ENCODE data around the gene DRC1.

DRC1 gene

DNA sequence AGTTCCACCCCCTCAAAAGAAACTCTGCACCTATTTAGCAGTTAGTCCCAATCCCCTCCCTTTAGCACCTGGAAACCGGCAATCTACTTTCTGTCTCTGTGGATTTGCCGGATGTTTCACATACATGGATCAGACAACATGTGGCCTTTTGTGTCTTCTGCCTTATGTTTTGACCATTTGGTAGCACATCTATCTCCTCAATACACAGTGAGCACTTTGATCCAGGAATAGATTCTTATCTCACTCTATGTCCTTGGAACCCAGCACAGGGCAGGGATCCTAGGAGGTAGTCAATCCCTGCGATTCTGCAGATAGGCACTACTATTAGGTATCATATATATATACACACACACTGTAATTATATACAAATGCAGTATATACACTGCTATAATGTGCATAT lies 80.0 kb downstream of the DRC1 start:
- TF ChIP-seq, protein P1, sequence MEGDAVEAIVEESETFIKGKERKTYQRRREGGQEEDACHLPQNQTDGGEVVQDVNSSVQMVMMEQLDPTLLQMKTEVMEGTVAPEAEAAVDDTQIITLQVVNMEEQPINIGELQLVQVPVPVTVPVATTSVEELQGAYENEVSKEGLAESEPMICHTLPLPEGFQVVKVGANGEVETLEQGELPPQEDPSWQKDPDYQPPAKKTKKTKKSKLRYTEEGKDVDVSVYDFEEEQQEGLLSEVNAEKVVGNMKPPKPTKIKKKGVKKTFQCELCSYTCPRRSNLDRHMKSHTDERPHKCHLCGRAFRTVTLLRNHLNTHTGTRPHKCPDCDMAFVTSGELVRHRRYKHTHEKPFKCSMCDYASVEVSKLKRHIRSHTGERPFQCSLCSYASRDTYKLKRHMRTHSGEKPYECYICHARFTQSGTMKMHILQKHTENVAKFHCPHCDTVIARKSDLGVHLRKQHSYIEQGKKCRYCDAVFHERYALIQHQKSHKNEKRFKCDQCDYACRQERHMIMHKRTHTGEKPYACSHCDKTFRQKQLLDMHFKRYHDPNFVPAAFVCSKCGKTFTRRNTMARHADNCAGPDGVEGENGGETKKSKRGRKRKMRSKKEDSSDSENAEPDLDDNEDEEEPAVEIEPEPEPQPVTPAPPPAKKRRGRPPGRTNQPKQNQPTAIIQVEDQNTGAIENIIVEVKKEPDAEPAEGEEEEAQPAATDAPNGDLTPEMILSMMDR (IDR thresholded peaks at IDR 0.05; ENCODE audit: low read depth, low read length, missing control alignments) = no peak
- no peak overlapping the region for H3K4me3 ChIP-seq (replicated peaks; ENCODE audit: low read depth, low read length)
- no peak for DNase-seq (ENCODE audit: extremely low read depth, low read depth)

DNA sequence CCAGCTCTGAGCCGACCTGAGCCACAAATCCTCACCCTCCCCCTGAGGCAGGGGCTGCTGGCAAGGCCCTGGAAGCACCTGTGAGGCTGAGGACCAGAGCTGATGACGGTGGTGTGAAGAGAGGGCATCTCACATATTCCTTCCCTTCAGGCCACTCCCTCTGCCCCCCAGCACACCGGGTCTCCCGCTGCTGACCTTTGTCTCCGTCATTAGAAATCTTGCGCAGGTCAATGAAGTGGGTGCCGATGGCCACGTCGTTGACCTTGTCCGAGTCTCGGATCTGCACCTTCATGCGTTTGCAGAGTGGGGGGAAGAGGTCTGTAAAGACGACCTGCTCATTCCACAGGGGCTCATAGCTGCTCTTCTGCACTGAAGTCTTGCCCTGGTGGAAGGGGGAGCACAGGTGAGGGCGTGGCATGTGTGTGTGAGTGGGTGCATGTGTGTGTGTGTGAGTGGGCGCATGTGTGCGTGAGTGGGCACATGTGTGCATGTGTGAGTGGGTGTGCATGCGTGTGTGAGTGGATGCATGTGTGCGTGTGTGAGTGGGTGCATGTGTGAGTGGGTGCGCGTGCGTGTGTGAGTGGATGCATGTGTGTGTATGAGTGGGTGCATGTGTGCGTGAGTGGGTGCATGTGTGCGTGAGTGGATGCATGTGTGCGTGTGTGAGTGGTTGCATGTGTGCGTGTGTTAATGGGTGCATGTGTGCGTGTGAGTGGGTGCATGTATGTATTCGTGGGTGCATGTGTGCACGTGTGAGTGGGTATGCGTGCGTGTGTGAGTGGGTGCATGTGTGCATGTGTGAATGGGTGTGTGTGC lies 80.7 kb downstream of the DRC1 start:
- H3K4me3 ChIP-seq (replicated peaks; ENCODE audit: low read depth, low read length) = no peak overlapping the region
- TF ChIP-seq, protein P1 (IDR thresholded peaks at IDR 0.05; ENCODE audit: low read depth, low read length, missing control alignments) = no peak

DNA sequence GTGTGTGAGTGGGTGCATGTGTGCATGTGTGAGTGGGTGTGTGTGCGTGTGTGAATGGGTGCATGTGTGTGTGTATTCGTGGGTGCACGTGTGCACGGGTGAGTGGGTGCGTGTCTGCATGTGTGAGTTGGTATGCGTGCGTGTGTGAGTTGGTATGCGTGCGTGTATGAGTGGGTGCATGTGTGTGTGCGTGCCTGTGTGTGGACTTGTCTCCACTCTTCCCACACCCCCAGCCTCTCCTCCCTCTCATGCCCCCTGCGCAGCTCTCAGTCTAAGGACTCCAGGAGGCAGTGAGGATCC lies 81.3 kb downstream of the DRC1 start:
- TF ChIP-seq, protein P1 (IDR thresholded peaks at IDR 0.05; ENCODE audit: low read depth, low read length, missing control alignments) = no peak
- DNase-seq (ENCODE audit: extremely low read depth, low read depth) = no peak
- H3K4me3 ChIP-seq (replicated peaks; ENCODE audit: low read depth, low read length) = no peak overlapping the region

More for the DNA sequence above, 80.7 kb downstream of the DRC1 start:
- no peak for DNase-seq (ENCODE audit: extremely low read depth, low read depth)

DNA sequence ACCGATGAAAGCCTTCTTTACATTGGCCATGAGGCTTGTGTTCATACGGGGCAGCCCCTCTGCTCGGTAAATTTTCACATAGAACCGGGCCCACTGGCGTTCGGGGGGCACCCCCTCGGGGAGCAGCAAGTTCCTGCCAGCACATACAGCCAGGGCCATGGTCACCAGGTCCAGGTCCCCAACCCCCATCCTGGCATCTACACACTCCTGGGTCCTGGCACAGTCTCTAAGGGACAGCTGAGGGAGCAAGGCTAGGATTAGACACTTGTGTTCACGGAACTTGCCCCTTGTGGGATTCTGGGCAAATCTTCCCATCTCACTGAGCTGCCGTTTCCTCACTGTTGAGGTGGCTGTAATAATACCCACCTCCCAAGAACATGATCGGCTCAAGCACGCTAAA lies 81.8 kb downstream of the DRC1 start:
- TF ChIP-seq, protein P1 (IDR thresholded peaks at IDR 0.05; ENCODE audit: low read depth, low read length, missing control alignments) = no peak
- no peak for DNase-seq (ENCODE audit: extremely low read depth, low read depth)
- H3K4me3 ChIP-seq (replicated peaks; ENCODE audit: low read depth, low read length) = no peak overlapping the region

DNA sequence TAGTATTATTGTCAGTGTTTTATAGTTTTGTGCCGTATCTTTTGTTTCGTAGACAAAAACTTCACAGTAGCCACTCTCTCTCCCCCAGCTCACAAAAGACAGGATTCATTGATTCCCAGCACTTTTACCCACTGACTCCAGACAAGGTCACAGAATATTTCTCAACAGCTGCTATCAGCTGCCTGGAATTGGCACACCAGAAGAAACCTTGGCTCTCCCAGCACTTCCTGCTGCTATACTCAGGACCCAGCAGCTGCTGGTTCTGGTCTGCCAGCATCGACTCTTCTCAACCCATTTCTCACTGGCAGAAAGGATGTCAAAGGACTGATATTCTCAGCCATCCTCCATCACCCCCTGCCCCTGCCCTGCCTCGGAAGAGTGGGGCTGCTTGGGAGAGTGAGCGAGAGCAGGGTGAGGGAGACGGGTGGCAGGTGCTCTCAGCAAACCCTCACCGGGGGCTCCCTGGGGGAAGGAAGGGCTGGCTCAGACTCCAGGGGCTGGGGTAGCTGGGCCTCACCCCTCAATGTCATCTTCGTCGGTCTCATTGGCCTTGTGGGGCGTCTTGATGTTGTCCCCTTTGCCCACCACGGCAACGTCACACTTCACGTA lies 82.3 kb downstream of the DRC1 start:
- no peak overlapping the region for H3K4me3 ChIP-seq (replicated peaks; ENCODE audit: low read depth, low read length)
- TF ChIP-seq, protein P1 (IDR thresholded peaks at IDR 0.05; ENCODE audit: low read depth, low read length, missing control alignments) = no peak
- no peak for DNase-seq (ENCODE audit: extremely low read depth, low read depth)

DNA sequence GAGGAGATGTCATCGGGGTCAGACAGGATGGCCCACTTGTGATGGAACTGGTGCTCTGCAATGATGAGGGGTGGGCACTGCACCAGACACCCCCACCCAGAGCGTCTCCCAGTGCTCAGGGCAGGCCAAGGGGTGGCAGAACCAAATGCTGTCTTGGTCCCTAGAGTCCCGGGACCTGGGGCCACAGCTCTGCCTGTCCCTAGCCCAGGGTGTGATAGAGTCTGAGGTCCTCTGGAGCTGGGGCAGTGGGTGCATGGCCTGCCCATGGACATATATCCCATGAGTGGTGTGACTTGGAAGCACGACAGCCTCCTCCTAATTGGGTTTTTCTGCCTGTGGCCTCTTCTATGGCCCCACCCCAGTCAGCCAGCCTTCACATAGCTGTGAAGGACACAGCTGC lies 82.9 kb downstream of the DRC1 start:
- DNase-seq (ENCODE audit: extremely low read depth, low read depth) = no peak
- TF ChIP-seq, protein P1 (IDR thresholded peaks at IDR 0.05; ENCODE audit: low read depth, low read length, missing control alignments) = no peak
- no peak overlapping the region for H3K4me3 ChIP-seq (replicated peaks; ENCODE audit: low read depth, low read length)

Measured in HFF-Myc (cell line).